ENCODE results near the gene IRF2. TPM values are rescaled to one million over a fixed set of nuclear protein-coding genes. Genes with fewer than 3 reads are reported as not detected.

Gene IRF2
- total and polyA plus RNA-seq, 2 experiments from 2014 or later = 4.0 to 12.0 TPM

- Histone ChIP-seq H3K9me3 (ENCODE audit: low read depth) (no peaks in the 10 kb centered on the region), H3K36me3 (no peaks in the 10 kb centered on the region), H3K27ac (no peak overlapping the region), H3K4me3 (no peak overlapping the region), H3K27me3 (no peaks in the 10 kb centered on the region), H3K4me1 (ENCODE audit: low read depth) (no peaks in the 10 kb centered on the region)
- no peak for DNase-seq (ENCODE audit: low read depth in 1 of 2, low spot score in 1 of 2)
- TF ChIP-seq, protein P1, sequence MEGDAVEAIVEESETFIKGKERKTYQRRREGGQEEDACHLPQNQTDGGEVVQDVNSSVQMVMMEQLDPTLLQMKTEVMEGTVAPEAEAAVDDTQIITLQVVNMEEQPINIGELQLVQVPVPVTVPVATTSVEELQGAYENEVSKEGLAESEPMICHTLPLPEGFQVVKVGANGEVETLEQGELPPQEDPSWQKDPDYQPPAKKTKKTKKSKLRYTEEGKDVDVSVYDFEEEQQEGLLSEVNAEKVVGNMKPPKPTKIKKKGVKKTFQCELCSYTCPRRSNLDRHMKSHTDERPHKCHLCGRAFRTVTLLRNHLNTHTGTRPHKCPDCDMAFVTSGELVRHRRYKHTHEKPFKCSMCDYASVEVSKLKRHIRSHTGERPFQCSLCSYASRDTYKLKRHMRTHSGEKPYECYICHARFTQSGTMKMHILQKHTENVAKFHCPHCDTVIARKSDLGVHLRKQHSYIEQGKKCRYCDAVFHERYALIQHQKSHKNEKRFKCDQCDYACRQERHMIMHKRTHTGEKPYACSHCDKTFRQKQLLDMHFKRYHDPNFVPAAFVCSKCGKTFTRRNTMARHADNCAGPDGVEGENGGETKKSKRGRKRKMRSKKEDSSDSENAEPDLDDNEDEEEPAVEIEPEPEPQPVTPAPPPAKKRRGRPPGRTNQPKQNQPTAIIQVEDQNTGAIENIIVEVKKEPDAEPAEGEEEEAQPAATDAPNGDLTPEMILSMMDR (IDR thresholded peaks at IDR 0.05; ENCODE audit: low read depth, low read length) = no peak
Observed at GRCh38 chr4:184460499-184461285, 13.7 kb downstream of the IRF2 start.

GRCh38 chr4:184459413-184459812 lies 14.9 kb downstream of the IRF2 start:
- no peaks in the 10 kb centered on the region for H3K36me3 ChIP-seq
- H3K4me3 ChIP-seq = no peak overlapping the region
- no peaks in the 10 kb centered on the region for H3K27me3 ChIP-seq
- H3K4me1 ChIP-seq (ENCODE audit: low read depth) = no peaks in the 10 kb centered on the region
- TF ChIP-seq, protein P1 (IDR thresholded peaks at IDR 0.05; ENCODE audit: low read depth, low read length) = no peak
- H3K27ac ChIP-seq = no peak overlapping the region
- peak in 1 of 2 donors; percentile 43 for DNase-seq (ENCODE audit: low read depth in 1 of 2, low spot score in 1 of 2)
- no peaks in the 10 kb centered on the region for H3K9me3 ChIP-seq (ENCODE audit: low read depth)

GRCh38 chr4:184457535-184458249 lies 16.7 kb downstream of the IRF2 start:
- Histone ChIP-seq H3K9me3 (ENCODE audit: low read depth) (no peaks in the 10 kb centered on the region), H3K27me3 (no peaks in the 10 kb centered on the region), H3K36me3 (no peaks in the 10 kb centered on the region), H3K4me3 (no peak overlapping the region), H3K27ac (no peak overlapping the region), H3K4me1 (ENCODE audit: low read depth) (peaks cover 7% of the 10 kb centered on the region)
- no peak for DNase-seq (ENCODE audit: low read depth in 1 of 2, low spot score in 1 of 2)
- TF ChIP-seq, protein P1 (IDR thresholded peaks at IDR 0.05; ENCODE audit: low read depth, low read length) = no peak

- H3K27me3 ChIP-seq = no peaks in the 10 kb centered on the region
- H3K27ac ChIP-seq = no peak overlapping the region
- DNase-seq (ENCODE audit: low read depth in 1 of 2, low spot score in 1 of 2) = no peak
- peaks cover 7% of the 10 kb centered on the region for H3K4me1 ChIP-seq (ENCODE audit: low read depth)
- H3K9me3 ChIP-seq (ENCODE audit: low read depth) = no peaks in the 10 kb centered on the region
- TF ChIP-seq, protein P1 (IDR thresholded peaks at IDR 0.05; ENCODE audit: low read depth, low read length) = no peak
- H3K4me3 ChIP-seq = no peak overlapping the region
- no peaks in the 10 kb centered on the region for H3K36me3 ChIP-seq
Observed at GRCh38 chr4:184456337-184456736, 18.0 kb downstream of the IRF2 start.

DNA sequence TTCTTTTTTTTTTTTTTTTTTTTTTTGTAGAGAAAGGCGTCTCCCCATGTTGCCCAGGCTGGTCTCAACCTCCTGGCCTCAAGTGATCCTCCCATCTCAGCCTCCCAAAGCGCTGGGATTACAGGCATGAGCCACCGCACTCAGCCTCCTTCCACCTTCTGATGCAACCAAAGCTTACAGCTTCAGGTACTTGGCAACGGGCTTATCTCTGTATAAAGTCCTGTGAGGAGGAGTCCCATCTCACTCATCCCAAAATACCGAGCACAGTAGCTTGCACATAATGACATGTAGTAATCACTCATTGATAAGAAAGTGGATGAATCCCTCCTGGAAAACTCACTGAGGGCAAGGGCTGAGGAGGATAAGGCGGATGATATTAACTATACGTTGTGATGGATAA lies 19.1 kb downstream of the IRF2 start:
- TF ChIP-seq, protein P1 (IDR thresholded peaks at IDR 0.05; ENCODE audit: low read depth, low read length) = no peak
- peaks cover 7% of the 10 kb centered on the region for H3K4me1 ChIP-seq (ENCODE audit: low read depth)
- DNase-seq (ENCODE audit: low read depth in 1 of 2, low spot score in 1 of 2) = no peak

More for the DNA sequence above, 19.1 kb downstream of the IRF2 start:
- H3K36me3 ChIP-seq = no peaks in the 10 kb centered on the region
- no peak overlapping the region for H3K4me3 ChIP-seq
- H3K9me3 ChIP-seq (ENCODE audit: low read depth) = no peaks in the 10 kb centered on the region
- H3K27ac ChIP-seq = no peak overlapping the region
- no peaks in the 10 kb centered on the region for H3K27me3 ChIP-seq
